BE2C (cell line): ENCODE measurements around the gene FAM120B.

Source experiments
- DNase-seq: peaks from one replicate; pipeline ENCODE4 v3.0.0-alpha.2; 2020
- H3K27me3 ChIP-seq: fragments of 250-450 bp; sonication (Bioruptor Pico); 2 replicates; pipeline ENCODE4 v1.5.1; 2020; ENCODE audit warnings: mild to moderate bottlenecking
- H3K36me3 ChIP-seq: fragments of 250-450 bp; sonication (Bioruptor Pico); 2 replicates; pipeline ENCODE4 v1.5.1; 2020; ENCODE audit warnings: mild to moderate bottlenecking
- H3K4me1 ChIP-seq: fragments of 250-450 bp; sonication (Bioruptor Pico); 2 replicates; pipeline ENCODE4 v1.5.1; 2020
- H3K4me3 ChIP-seq: 2 replicates; pipeline ENCODE4 v1.5.1; 2011; ENCODE audit warnings: low read depth, low read length
- H3K9me3 ChIP-seq: fragments of 250-450 bp; sonication (Bioruptor Pico); 2 replicates; pipeline ENCODE4 v1.5.1; 2020
- TF ChIP-seq, protein P1 (sequence below): IDR thresholded peaks from 2 replicates; pipeline ENCODE4 v1.5.1; 2012; ENCODE audit warnings: mild to moderate bottlenecking, low read depth, low read length

FAM120B gene

DNA sequence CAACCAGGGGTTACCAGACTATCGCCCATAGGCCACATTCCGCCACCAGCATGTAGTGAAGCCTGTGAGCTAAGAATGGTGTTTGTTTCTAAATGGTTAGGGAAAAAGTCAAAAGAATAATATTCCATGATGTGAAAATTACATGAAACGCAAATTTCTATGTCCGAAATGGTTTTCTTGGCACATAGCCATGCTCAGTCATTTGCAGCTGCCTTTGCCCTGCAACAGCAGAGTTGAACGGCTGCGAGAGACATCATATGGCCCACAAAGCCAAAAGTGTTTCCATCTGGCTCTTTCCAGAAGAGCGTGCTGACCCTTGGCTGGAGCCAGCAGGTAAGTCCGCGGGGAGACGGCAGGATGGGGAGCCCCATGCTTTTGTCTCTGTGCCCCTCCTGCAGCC, 60.7 kb downstream of the FAM120B start:
- Histone ChIP-seq H3K27me3 (no peaks in the 10 kb centered on the region), H3K36me3 (peaks cover 8% of the 10 kb centered on the region), H3K9me3 (no peaks in the 10 kb centered on the region), H3K4me1 (peaks cover 12% of the 10 kb centered on the region), H3K4me3 (no peak overlapping the region)
- TF ChIP-seq, protein P1, sequence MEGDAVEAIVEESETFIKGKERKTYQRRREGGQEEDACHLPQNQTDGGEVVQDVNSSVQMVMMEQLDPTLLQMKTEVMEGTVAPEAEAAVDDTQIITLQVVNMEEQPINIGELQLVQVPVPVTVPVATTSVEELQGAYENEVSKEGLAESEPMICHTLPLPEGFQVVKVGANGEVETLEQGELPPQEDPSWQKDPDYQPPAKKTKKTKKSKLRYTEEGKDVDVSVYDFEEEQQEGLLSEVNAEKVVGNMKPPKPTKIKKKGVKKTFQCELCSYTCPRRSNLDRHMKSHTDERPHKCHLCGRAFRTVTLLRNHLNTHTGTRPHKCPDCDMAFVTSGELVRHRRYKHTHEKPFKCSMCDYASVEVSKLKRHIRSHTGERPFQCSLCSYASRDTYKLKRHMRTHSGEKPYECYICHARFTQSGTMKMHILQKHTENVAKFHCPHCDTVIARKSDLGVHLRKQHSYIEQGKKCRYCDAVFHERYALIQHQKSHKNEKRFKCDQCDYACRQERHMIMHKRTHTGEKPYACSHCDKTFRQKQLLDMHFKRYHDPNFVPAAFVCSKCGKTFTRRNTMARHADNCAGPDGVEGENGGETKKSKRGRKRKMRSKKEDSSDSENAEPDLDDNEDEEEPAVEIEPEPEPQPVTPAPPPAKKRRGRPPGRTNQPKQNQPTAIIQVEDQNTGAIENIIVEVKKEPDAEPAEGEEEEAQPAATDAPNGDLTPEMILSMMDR, result no peak
- peak; percentile 28 for DNase-seq

DNA sequence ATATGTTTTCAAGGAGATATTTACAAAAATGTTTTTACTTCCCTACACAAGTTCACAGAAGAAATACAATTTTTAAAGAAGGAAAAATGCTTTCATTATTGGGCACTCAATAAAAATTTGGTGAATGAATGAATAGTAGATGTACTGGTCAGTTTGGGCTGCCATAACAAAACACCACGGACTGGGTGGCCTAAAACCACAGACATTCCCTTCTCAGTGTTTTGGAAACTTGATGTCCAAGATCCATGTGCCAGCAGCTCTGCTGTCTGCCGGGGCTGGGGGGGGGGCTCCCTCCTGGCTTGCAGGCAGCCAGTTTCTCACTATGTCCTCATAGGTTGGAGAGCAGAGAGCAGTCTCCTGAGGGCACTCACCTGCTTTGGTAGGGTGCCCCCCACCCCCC, 62.0 kb downstream of the FAM120B start:
- H3K4me1 ChIP-seq, result peaks cover 12% of the 10 kb centered on the region
- no peak overlapping the region for H3K4me3 ChIP-seq
- TF ChIP-seq, protein P1, result no peak
- H3K9me3 ChIP-seq, result no peaks in the 10 kb centered on the region
- DNase-seq, result no peak
- no peaks in the 10 kb centered on the region for H3K27me3 ChIP-seq
- H3K36me3 ChIP-seq, result peaks cover 8% of the 10 kb centered on the region

DNA sequence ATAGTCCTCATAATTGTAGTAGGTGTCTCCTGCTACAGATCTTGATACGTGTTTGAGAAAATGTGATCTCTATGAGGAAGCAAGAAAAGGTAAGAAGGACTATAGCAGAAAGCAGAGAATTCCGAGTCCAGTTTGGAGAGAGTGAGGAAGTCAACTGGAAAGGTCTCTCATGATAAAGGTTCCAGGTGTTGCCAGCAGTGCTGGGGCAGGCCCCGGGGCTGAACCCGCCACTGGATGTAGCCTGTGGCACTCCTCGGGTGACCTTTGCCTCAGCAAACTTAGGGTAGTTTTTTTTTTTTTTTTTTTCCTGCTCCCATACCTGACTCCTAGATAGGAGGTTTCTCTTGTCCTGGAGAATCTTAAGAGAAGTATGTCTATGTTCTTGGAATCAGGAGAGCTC, 62.8 kb downstream of the FAM120B start:
- no peak for DNase-seq
- Histone ChIP-seq H3K27me3 (no peaks in the 10 kb centered on the region), H3K9me3 (no peaks in the 10 kb centered on the region), H3K36me3 (peaks cover 4% of the 10 kb centered on the region), H3K4me3 (no peak overlapping the region), H3K4me1 (peaks cover 12% of the 10 kb centered on the region)
- TF ChIP-seq, protein P1, result no peak

DNA sequence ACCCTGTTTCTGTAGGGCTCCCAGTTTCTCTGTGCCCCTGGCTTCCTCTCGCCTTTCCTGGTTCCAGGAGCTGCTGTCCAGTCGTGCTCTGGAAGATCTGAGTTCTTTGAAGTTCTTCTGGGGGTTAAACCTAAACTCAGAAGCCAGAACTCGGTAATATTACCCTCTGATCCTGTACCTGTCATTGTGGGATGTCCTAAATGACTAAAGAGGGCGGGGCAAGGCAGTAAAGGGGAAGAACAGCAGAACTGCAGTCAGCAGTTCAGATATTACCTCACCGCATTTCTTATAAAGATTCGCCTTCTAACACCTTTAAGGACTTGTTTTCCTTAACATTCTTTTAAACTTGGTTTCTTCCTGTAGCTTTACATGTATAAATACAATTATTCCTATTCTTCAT, 63.9 kb downstream of the FAM120B start:
- peaks cover 5% of the 10 kb centered on the region for H3K36me3 ChIP-seq
- TF ChIP-seq, protein P1, result no peak
- no peak for DNase-seq

DNA sequence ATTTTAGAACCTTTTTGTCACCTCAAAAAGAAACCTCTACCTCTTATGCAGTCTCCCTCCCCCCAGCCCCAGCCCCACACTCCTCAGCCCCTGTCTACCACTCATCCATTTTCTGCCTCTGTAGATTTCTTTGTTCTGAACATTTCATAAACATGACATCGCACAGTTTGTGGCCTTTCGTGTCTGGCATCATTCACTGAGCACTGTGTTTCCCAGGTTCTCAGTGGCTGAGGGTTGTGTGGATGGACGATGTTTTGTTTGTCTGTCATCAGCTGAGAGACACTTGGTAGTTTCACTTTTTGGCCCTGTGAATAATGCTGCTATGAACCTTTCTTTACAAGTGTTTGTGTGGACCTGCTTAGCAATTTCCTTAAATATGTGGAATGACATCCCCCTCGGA, 64.5 kb downstream of the FAM120B start:
- no peaks in the 10 kb centered on the region for H3K9me3 ChIP-seq
- no peaks in the 10 kb centered on the region for H3K27me3 ChIP-seq
- no peak overlapping the region for H3K4me3 ChIP-seq
- peaks cover 11% of the 10 kb centered on the region for H3K36me3 ChIP-seq
- DNase-seq, result no peak
- TF ChIP-seq, protein P1, result no peak
- peaks cover 12% of the 10 kb centered on the region for H3K4me1 ChIP-seq

More for the DNA sequence above, 63.9 kb downstream of the FAM120B start:
- Histone ChIP-seq H3K9me3 (no peaks in the 10 kb centered on the region), H3K4me1 (peaks cover 12% of the 10 kb centered on the region), H3K4me3 (no peak overlapping the region), H3K27me3 (no peaks in the 10 kb centered on the region)

DNA sequence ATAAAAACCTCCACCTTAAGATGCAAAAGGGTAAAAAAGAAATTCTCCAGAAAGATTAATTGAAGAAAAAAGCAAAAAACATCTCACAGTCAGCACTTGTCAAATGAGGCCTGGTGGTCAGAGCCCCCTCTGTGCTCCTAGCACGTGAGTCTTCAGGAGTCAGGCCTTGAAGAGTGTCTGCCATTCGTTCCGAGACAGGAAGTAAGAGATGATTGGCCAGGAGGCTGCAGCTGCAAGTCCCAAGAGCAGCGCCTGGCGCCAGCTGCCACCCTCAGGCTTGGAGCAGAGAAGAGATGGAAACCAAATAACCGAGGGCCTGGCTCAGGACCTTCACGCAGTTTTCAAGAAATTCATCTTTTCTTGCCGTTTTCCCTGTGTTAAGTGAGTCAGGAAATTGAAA, 65.0 kb downstream of the FAM120B start:
- DNase-seq, result peak; percentile 64
- TF ChIP-seq, protein P1, result no peak
- H3K4me3 ChIP-seq, result no peak overlapping the region
- H3K36me3 ChIP-seq, result peaks cover 13% of the 10 kb centered on the region
- peaks cover 12% of the 10 kb centered on the region for H3K4me1 ChIP-seq
- H3K9me3 ChIP-seq, result no peaks in the 10 kb centered on the region
- H3K27me3 ChIP-seq, result no peaks in the 10 kb centered on the region
